ENCODE results near the gene USP17L13.
"Not testable (repeated sequence)": the region's sequence is repeated elsewhere in the genome, so short reads cannot be mapped to it uniquely, and the experiment has no call there.

DNA sequence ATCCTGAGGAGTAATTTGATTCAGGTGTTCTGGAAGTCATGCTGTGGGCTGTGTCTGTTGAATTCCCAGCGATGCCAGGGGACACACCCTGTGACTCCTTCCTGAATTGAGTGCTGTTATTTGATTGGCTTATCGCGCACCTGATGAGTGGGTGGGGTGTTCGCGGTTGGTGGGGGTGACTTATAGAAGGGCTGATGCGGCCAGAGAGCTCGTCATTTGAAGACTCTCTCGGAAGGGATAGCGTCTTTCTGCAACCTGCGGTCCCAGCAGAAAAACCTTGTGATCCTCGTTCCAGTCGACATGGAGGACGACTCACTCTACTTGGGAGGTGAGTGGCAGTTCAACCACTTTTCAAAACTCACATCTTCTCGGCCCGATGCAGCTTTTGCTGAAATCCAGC, 42.6 kb downstream of the USP17L13 start, which contains the start of gene USP17L22:
- TF ChIP-seq, protein P1, sequence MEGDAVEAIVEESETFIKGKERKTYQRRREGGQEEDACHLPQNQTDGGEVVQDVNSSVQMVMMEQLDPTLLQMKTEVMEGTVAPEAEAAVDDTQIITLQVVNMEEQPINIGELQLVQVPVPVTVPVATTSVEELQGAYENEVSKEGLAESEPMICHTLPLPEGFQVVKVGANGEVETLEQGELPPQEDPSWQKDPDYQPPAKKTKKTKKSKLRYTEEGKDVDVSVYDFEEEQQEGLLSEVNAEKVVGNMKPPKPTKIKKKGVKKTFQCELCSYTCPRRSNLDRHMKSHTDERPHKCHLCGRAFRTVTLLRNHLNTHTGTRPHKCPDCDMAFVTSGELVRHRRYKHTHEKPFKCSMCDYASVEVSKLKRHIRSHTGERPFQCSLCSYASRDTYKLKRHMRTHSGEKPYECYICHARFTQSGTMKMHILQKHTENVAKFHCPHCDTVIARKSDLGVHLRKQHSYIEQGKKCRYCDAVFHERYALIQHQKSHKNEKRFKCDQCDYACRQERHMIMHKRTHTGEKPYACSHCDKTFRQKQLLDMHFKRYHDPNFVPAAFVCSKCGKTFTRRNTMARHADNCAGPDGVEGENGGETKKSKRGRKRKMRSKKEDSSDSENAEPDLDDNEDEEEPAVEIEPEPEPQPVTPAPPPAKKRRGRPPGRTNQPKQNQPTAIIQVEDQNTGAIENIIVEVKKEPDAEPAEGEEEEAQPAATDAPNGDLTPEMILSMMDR (conservative IDR thresholded peaks at IDR 0.05; ENCODE audit: low read length): not testable (repeated sequence)
- not testable (repeated sequence) for TF ChIP-seq EZH2phosphoT487 (IDR thresholded peaks at IDR 0.05; ENCODE audit: borderline replicate concordance, low read depth, low read length)
